ENCODE data around the gene ELP6.

GRCh38 chr3:47479826-47480160, 33.7 kb downstream of the ELP6 start:
- TF ChIP-seq CTCF (IDR thresholded peaks at IDR 0.05) (no peak), POLR2A (IDR thresholded peaks at IDR 0.05) (no peak)
